ENCODE measurements around the gene DEFB114. TPM values are rescaled to one million over a fixed set of nuclear protein-coding genes. Genes with fewer than 3 reads are reported as not detected.

The DEFB114 gene
- polyA plus RNA-seq, 1 donor, result not detected

DNA sequence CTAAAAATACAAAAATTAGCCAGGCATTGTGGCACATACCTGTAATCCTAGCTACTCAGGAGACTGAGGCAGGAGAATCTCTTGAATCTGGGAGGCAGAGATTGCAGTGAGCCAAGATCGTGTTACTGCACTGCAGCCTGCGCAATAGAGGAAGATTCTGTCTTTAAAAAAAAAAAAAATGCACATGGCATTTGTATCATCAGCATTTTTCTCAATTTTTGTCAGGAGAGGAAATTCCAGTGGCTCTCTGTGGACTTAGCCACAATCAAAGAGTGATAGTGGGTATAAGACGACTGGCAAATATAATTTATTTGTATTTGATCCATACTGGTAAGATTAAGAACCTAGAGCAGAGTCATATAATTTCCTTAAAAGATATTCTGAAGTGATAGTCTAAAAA lies 28.6 kb downstream of the DEFB114 start:
- no peak for DNase-seq

DNA sequence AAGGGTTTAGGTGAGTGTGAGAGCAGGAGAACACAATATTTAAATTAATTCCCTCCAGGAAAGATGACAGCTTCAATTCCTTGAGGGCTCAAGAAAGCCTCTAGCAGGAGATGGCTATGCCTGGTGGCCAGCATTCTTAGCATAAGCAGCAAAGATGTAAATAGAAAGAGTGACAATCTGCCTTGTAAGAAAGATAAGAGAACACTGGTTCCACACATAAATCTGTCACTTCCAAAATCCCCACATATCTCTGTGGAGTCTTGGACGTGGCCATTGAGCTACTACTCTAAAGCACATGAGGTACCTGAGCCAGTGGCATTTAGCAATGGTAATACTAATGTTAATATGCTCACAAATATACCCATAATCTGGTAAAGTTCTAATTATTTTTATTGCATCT lies 29.2 kb downstream of the DEFB114 start:
- DNase-seq, result no peak

- DNase-seq, result no peak
These were observed 30.4 kb downstream of the DEFB114 start for GRCh38 chr6:49933526-49933925.

DNA sequence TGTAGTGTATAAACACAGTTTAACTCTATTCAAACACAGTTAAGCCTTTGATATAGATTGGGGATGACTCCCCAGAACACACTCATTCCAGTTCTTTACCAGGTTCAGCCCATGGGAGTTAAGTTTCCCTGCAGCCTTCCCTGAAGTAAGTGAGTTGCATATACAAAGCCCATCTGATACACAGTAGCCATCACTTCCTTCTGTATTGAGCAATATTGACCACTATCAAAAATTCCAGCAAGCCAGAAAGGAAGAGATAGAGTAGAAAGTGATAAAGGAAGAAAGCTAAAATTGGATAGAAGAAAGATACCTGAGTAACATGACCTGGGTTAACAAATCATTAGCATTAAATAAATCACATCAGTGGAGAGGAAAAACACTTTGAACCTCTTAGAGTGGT lies 34.6 kb downstream of the DEFB114 start:
- no peak for DNase-seq

GRCh38 chr6:49923826-49924225 lies 40.1 kb downstream of the DEFB114 start:
- DNase-seq, result no peak

- no peak for DNase-seq
These were observed 43.9 kb downstream of the DEFB114 start for GRCh38 chr6:49919935-49920644.

DNA sequence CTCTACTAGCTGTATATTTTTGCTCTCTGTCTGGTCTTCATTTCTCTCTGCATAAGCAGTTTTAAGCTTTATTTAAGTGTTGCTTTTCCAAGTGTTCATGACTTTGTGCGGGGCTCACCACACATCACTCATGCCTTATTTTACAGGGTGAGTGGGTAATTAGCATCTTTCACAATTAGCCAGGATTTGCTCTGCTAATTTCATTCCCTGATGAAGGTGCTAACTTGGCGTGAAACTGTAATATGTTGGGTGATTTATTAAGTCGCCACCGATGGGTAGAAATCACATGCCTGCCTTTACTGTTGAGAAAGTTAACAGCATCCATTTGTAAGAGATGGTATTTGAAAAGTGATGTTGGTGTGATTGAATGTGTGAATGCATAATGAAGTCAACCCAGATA lies 44.7 kb downstream of the DEFB114 start:
- DNase-seq, result no peak

DNA sequence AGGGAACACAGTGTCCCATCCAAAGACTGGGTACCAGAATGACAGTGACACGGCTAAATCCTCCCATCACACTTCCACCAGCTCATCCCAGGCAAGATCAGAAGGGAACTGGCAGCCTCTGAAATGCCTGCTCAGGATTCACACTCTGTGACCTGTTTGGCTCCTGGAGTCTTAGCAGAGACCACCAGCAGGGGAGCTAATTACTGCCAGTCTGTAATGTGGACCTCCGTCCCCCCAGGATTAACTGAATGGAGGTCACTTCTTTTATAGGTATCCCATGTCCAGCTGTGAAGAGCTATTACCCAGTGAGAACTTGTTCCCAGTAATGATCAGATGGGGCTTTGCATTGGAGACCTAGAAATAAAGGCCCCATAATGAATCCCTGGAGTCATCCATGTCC lies 45.2 kb downstream of the DEFB114 start:
- DNase-seq, result no peak

GRCh38 chr6:49915035-49915434 lies 48.9 kb downstream of the DEFB114 start:
- peak; percentile 21 for DNase-seq

DNA sequence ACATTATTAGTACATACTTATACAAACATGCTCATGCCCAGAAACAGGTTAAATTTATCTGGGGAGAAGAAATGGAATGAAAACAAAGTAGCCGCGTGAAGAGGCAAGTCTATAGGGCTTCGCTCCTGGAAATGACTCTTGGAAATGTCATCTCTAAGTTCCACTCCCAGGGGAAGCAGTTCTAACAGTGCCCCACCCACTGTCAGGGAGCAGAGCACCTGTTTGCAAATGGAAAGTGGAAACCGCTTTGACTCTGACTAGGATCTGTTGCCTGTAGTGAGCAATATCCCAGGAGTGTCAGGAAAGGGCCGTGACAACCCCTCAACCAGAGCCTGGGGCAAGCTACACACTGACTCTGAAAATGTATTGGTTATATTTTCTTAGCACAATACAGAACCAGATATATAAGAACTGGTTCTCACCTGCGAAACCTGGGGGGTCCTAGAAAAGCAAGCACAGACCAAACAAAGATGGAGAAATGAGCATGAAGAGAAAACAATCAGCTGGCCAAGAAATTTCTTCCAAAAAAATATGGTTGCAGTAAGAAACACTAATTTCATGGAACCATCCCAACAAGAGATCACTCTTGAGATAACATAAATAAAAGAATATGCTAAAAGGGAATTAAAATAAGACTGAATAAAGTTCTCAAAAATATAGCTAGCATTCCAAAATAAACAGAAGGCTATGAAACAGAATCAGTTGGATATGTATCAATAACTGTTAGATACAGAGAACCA lies 50.2 kb downstream of the DEFB114 start:
- DNase-seq, result no peak

DNA sequence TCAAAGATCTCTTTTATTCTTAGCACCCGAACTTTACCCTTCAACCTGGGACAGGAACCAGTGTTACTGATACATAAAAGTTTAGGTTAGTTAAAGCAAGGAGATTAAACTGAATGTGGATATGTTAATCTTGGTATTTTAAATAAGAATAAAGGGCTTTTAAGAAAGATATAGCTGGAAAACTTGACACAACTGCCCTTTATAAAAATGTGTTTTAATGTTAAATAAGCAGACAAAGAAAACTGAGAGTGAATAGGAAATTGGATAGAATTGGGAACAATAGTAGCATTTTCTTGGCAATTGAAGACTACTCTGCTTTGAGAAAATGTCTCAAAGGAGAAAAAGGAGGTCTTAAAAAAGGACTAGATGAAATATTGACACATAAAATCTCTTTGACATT lies 51.8 kb downstream of the DEFB114 start:
- DNase-seq, result no peak

GRCh38 chr6:49911252-49911651 lies 52.7 kb downstream of the DEFB114 start:
- DNase-seq, result no peak

Other genes starting within 250 kb of the DEFB114 start
- gene CRISP3, start 219.8 kb downstream of the DEFB114 start, polyA plus RNA-seq (ENCODE audit: insufficient read length), result 0.14 TPM
- not detected for gene PGK2, start 176.9 kb downstream of the DEFB114 start, polyA plus RNA-seq (ENCODE audit: insufficient read length)
- not detected for gene CRISP1, start 97.6 kb downstream of the DEFB114 start, polyA plus RNA-seq (ENCODE audit: insufficient read length)
- not detected for gene DEFB113, start 5.5 kb upstream of the DEFB114 start, polyA plus RNA-seq (ENCODE audit: insufficient read length)
- not detected for gene DEFB110, start 57.8 kb upstream of the DEFB114 start, polyA plus RNA-seq (ENCODE audit: insufficient read length)
- not detected for gene DEFB112, start 85.8 kb upstream of the DEFB114 start, polyA plus RNA-seq (ENCODE audit: insufficient read length)

Measured in hindlimb muscle (tissue), 1 donor.